K562 (cell line): ENCODE results near the gene SYNE1. TPM values are rescaled to one million over a fixed set of nuclear protein-coding genes. Genes with fewer than 3 reads are reported as not detected.

Experiments used
- ATAC-seq: fragments of 200-7000 bp; cut with Tn5 transposase; 3 replicates; pipeline ENCODE4 v1.9.1; 2020; ENCODE audit warnings: moderate library complexity
- BruUV-seq: library from RNA; stranded (reverse); fragments of 400-500 nt; replicated peaks from 2 replicates; lab custom pipeline; 2021; lab: Mats Ljungman, UMichigan
- CTCF ChIA-PET: fragments of 300-600 bp; formaldehyde crosslinking; extraction: SDS; loops from one replicate; lab custom pipeline; 2021; ENCODE audit warnings: low intra/inter-chr PET ratio; lab: Yijun Ruan, JAX
- POLR2A ChIA-PET: fragments of 300-600, 350-650 bp; sonication (Branson Sonifier 250); formaldehyde crosslinking; extraction: SDS; loops from one replicate; lab custom pipeline; 2021; ENCODE audit warnings: antibody characterized with exemption, inconsistent platforms; lab: Yijun Ruan, JAX
- DNase-seq, 4 experiments: peaks; one replicate each; pipeline versions ENCODE4 v3.0.0 to v3.0.0-alpha.2; 2011 to 2018; ENCODE audit warnings: low spot score in 3 of 4, mixed read lengths in 3 of 4; ENCODE audit errors: extremely low read depth in 1 of 4
- FAIRE-seq: peaks from 2 replicates; lab custom pipeline; 2011; peaks lifted over from hg19 to GRCh38; lab: Jason Lieb, UNC
- H2AFZ ChIP-seq: 2 replicates; pipeline ENCODE4 v1.6.0; 2011; ENCODE audit warnings: low read depth, low read length, control low read depth, inconsistent platforms
- H3K27ac ChIP-seq: fragments of 200-600 bp; 3 replicates; pipeline ENCODE4 v1.8.0; 2011; ENCODE audit warnings: low read depth, mild to moderate bottlenecking, control low read depth, inconsistent platforms, low read length, moderate library complexity, mixed read lengths; ENCODE audit errors: extremely low read depth
- H3K27me3 ChIP-seq, 2 experiments: fragments of 300-600 bp in 1 of 2; 2 replicates in 1 of 2; 3 replicates in 1 of 2; pipeline versions ENCODE4 v1.6.0 to v1.8.0; 2011; ENCODE audit warnings: inconsistent platforms in 2 of 2, low read length in 2 of 2, mild to moderate bottlenecking in 1 of 2, mixed read lengths in 1 of 2, moderate library complexity in 1 of 2; ENCODE audit not compliant: control insufficient read depth in 2 of 2, insufficient read depth in 2 of 2
- H3K36me3 ChIP-seq: fragments of 300-600 bp; 3 replicates; pipeline ENCODE4 v1.8.0; 2011; ENCODE audit warnings: mild to moderate bottlenecking, low read length, inconsistent platforms; ENCODE audit not compliant: control insufficient read depth, insufficient read depth
- H3K4me1 ChIP-seq, 2 experiments: fragments of 200-600 bp in 1 of 2; replicated peaks in 1 of 2; 2 replicates in 1 of 2; 3 replicates in 1 of 2; pipeline versions ENCODE4 v1.5.1 to v1.8.0; 2011; ENCODE audit warnings: inconsistent platforms in 2 of 2, low read length in 2 of 2, mild to moderate bottlenecking in 1 of 2, mixed read lengths in 1 of 2, moderate library complexity in 1 of 2; ENCODE audit not compliant: control insufficient read depth in 2 of 2, insufficient read depth in 2 of 2
- H3K4me2 ChIP-seq: 2 replicates; pipeline ENCODE4 v1.6.1; 2011; ENCODE audit warnings: low read length, control low read depth, inconsistent platforms, mixed read lengths; ENCODE audit not compliant: insufficient read depth
- H3K4me3 ChIP-seq: fragments of 200-600 bp; sonication (generic), shearing (Covaris generic); 2 replicates; pipeline ENCODE4 v1.5.1; 2016; ENCODE audit warnings: control low read depth, inconsistent platforms
- H3K79me2 ChIP-seq: fragments of 200-600 bp; 3 replicates; pipeline ENCODE4 v1.8.0; 2011; ENCODE audit warnings: low read length, inconsistent platforms; ENCODE audit not compliant: control insufficient read depth, insufficient read depth
- H3K9ac ChIP-seq, 2 experiments: 2 replicates each; pipeline versions ENCODE4 v1.6.0 to v1.6.1; 2011; ENCODE audit warnings: low read depth in 2 of 2, low read length in 2 of 2, control low read depth in 1 of 2, inconsistent platforms in 1 of 2, mild to moderate bottlenecking in 1 of 2, mixed read lengths in 1 of 2; ENCODE audit not compliant: insufficient read depth in 1 of 2
- H3K9me1 ChIP-seq: one replicate; pipeline ENCODE4 v1.6.0; 2011; ENCODE audit warnings: inconsistent platforms, mild to moderate bottlenecking, low read length, moderate library complexity; ENCODE audit not compliant: control insufficient read depth, insufficient read depth
- H3K9me3 ChIP-seq: replicated peaks from 2 replicates; pipeline ENCODE4 v1.5.1; 2011; ENCODE audit warnings: low read depth, low read length, inconsistent platforms; ENCODE audit not compliant: control insufficient read depth, insufficient read depth
- H4K20me1 ChIP-seq: replicated peaks from 2 replicates; pipeline ENCODE4 v1.6.1; 2011; ENCODE audit warnings: low read length, inconsistent platforms, mixed read lengths; ENCODE audit not compliant: control insufficient read depth, insufficient read depth
- CBX8 ChIP-seq: fragments of 200-600 bp; sonication (generic); IDR thresholded peaks from 2 replicates; pipeline ENCODE4 v1.6.1; 2012; ENCODE audit warnings: borderline replicate concordance, mixed run types, low read depth, mild to moderate bottlenecking, moderate library complexity, mixed read lengths, low read length, control low read depth, inconsistent platforms; ENCODE audit not compliant: poor library complexity, severe bottlenecking; ENCODE audit errors: extremely low read depth
- CHD2 ChIP-seq: IDR thresholded peaks from 2 replicates; pipeline ENCODE4 v1.6.1; 2011; ENCODE audit warnings: low read depth, low read length
- EGR1 ChIP-seq: fragments of 450-650 bp; conservative IDR thresholded peaks from 2 replicates; pipeline ENCODE4 v1.6.1; 2017; ENCODE audit warnings: mild to moderate bottlenecking
- MBD2 ChIP-seq: sonication (generic); IDR thresholded peaks from 2 replicates; pipeline ENCODE4 v1.6.1; 2016; ENCODE audit warnings: low read depth, borderline replicate concordance
- MECOM ChIP-seq: fragments of 250-450 bp; sonication (Bioruptor Pico); IDR thresholded peaks from 2 replicates; pipeline ENCODE4 v1.8.0; 2022; ENCODE audit warnings: inconsistent platforms
- NCOA2 ChIP-seq, 2 experiments: fragments of 450-650 bp; IDR thresholded peaks; 2 replicates each; pipeline ENCODE4 v1.6.1; 2018; ENCODE audit warnings: mild to moderate bottlenecking in 2 of 2, moderate library complexity in 1 of 2; ENCODE audit not compliant: partially characterized antibody in 2 of 2
- POU5F1 ChIP-seq: fragments of 150-350 bp; IDR thresholded peaks from 2 replicates; pipeline ENCODE4 v1.6.1; 2014; ENCODE audit warnings: borderline replicate concordance, low read length, low read depth, mild to moderate bottlenecking; ENCODE audit not compliant: partially characterized antibody
- SFPQ ChIP-seq: fragments of 200-400 bp; formaldehyde crosslinking; IDR thresholded peaks from 2 replicates; pipeline ENCODE4 v1.6.1; 2017; ENCODE audit warnings: mild to moderate bottlenecking, low read depth, low read length, moderate library complexity
- SRSF9 ChIP-seq: fragments of 200-400 bp; formaldehyde crosslinking; IDR thresholded peaks from 2 replicates; pipeline ENCODE4 v1.6.1; 2017; ENCODE audit warnings: low read depth, low read length, borderline replicate concordance
- TRIM25 ChIP-seq: fragments of 450-650 bp; IDR thresholded peaks from 2 replicates; pipeline ENCODE4 v1.7.0; 2016; ENCODE audit warnings: borderline replicate concordance
- TSC22D4 ChIP-seq: fragments of 450-650 bp; IDR thresholded peaks from 2 replicates; pipeline ENCODE4 v1.6.1; 2016; ENCODE audit warnings: missing genetic modification characterization, missing biosample characterization, control low read depth
- ZBTB11 ChIP-seq, 3 experiments: fragments of 200-800 bp in 1 of 3; fragments of 250-450 bp in 1 of 3; fragments of 450-650 bp in 1 of 3; sonication (Bioruptor Pico) in 1 of 3; sonication (Bioruptor generic) in 1 of 3; formaldehyde crosslinking in 1 of 3; IDR thresholded peaks; 2 replicates each; pipeline versions ENCODE4 v1.6.1 to v1.8.0; 2016 to 2022; ENCODE audit warnings: mild to moderate bottlenecking in 2 of 3, missing genetic modification characterization in 2 of 3, missing compliant biosample characterization in 1 of 3, moderate library complexity in 1 of 3
- ZNF384 ChIP-seq: IDR thresholded peaks from 2 replicates; pipeline ENCODE4 v1.6.1; 2012; ENCODE audit warnings: low read depth, low read length, improper control_type of control experiment
- ZNF644 ChIP-seq: fragments of 200-800 bp; sonication (Bioruptor generic); IDR thresholded peaks from 2 replicates; pipeline ENCODE4 v1.6.1; 2016; ENCODE audit warnings: low read depth, missing genetic modification characterization, missing compliant biosample characterization
- in situ Hi-C: fragments of 300-500 bp; cut with MboI; formaldehyde crosslinking; loops from 4 replicates; pipeline ENCODE4 v1.15.0; 2018; ENCODE audit warnings: inconsistent platforms, mixed read lengths
- intact Hi-C: fragments of 100-400 bp; cut with micrococcal nuclease; formaldehyde crosslinking; loops from 2 replicates; pipeline ENCODE4 v1.14.2; 2022
- polyA plus RNA-seq, 8 experiments: library from polyadenylated mRNA; depleted of rRNA in 4 of 8; stranded (reverse) in 5 of 8; unstranded in 3 of 8; fragments of >200 nt; fragmentation: Nextera tagmentation in 2 of 8; fragmentation: Illumina TruSeq in 1 of 8; extraction: Ambion mirVana in 2 of 8; extraction: Trizol in 1 of 8; gene quantifications; 2 replicates each; pipeline versions ENCODE4 v1.2.1 to v1.2.3, GENCODE V29; 2011 to 2014; ENCODE audit warnings: inconsistent platforms in 1 of 8, missing spikeins in 1 of 8
- total RNA-seq, 7 experiments: library from RNA; depleted of rRNA in 6 of 7; stranded (reverse); fragments of >200 nt in 6 of 7; fragmentation: Illumina TruSeq in 2 of 7; extraction: Trizol in 2 of 7; gene quantifications; 2 replicates each; pipeline versions ENCODE4 v1.2.1 to v1.2.3, GENCODE V29; 2011 to 2021; ENCODE audit warnings: low replicate concordance in 1 of 7

Gene SYNE1
- total and polyA plus RNA-seq, 9 of the 15 experiments (the other 6 are each of a cell fraction or from before 2014, with no cell fraction given), result under 0.01 to 0.42 (median 0.08) TPM; not detected in 1

GRCh38 chr6:152259234-152259633, 377.9 kb downstream of the SYNE1 start (continued):
- TF ChIP-seq SFPQ, result no peak
- no peak for TF ChIP-seq MECOM (CRISPR knock-in tag)
- no peak for TF ChIP-seq NCOA2 (IDR thresholded peaks at IDR 0.05; ENCODE audit: partially characterized antibody in 2 of 2)

- Histone ChIP-seq H3K79me2 (no peaks in the 10 kb centered on the region), H3K4me2 (no peak overlapping the region), H3K27ac (no peak overlapping the region), H3K9ac (no peak overlapping the region), H3K9me1 (no peaks in the 10 kb centered on the region), H4K20me1 (no peaks in the 10 kb centered on the region), H3K4me1 (no peaks in the 10 kb centered on the region), H3K27me3 (no peaks in the 10 kb centered on the region), H3K36me3 (no peaks in the 10 kb centered on the region), H2AFZ (no peak overlapping the region), H3K9me3 (no peaks in the 10 kb centered on the region), H3K4me3 (no peak overlapping the region)
- DNase-seq (no peak), ATAC-seq (no peak), FAIRE-seq (no peak)
- in situ Hi-C loops (no loop called here), intact Hi-C loops (no loop called here)
- ChIA-PET POLR2A (no interaction called here), CTCF (no interaction called here)
- no TSS peak for BruUV-seq
- TF ChIP-seq ZBTB11 (CRISPR knock-in tag; IDR thresholded peaks at IDR 0.05), result no peak
- no peak for TF ChIP-seq ZNF384
- TF ChIP-seq CHD2, result no peak
- no peak for TF ChIP-seq TRIM25
- no peak for TF ChIP-seq SRSF9
- TF ChIP-seq CBX8, result no peak
- TF ChIP-seq TSC22D4 (tag), result no peak
- TF ChIP-seq EGR1, result no peak
- no peak for TF ChIP-seq ZNF644 (tag)
- no peak for TF ChIP-seq POU5F1
- TF ChIP-seq MBD2, result no peak
Measured at GRCh38 chr6:152257581-152257980, 379.6 kb downstream of the SYNE1 start.
